Glutamatergic neuron (in vitro differentiated cells): Measurements from ENCODE around the gene PLEKHM2. TPM values are rescaled to one million over a fixed set of nuclear protein-coding genes. Genes with fewer than 3 reads are reported as not detected.

Experiments used
- DNase-seq: peaks from one replicate; pipeline ENCODE4 v3.0.0; 2022
- H3K27ac Mint-ChIP-seq: one replicate; pipeline ENCODE4 v1.8.0; 2020; ENCODE audit warnings: mild to moderate bottlenecking, mixed read lengths, inconsistent platforms; ENCODE audit not compliant: unreplicated experiment
- H3K27me3 Mint-ChIP-seq: one replicate; pipeline ENCODE4 v1.8.0; 2020; ENCODE audit warnings: mild to moderate bottlenecking, moderate library complexity, mixed read lengths, inconsistent platforms; ENCODE audit not compliant: unreplicated experiment
- H3K36me3 Mint-ChIP-seq: one replicate; pipeline ENCODE4 v1.8.0; 2020; ENCODE audit warnings: mild to moderate bottlenecking, mixed read lengths, inconsistent platforms; ENCODE audit not compliant: unreplicated experiment
- H3K4me1 Mint-ChIP-seq: one replicate; pipeline ENCODE4 v1.8.0; 2020; ENCODE audit warnings: mild to moderate bottlenecking, low read depth, mixed read lengths, inconsistent platforms; ENCODE audit not compliant: unreplicated experiment
- H3K4me3 Mint-ChIP-seq: one replicate; pipeline ENCODE4 v1.8.0; 2020; ENCODE audit warnings: mild to moderate bottlenecking, mixed read lengths, inconsistent platforms; ENCODE audit not compliant: unreplicated experiment
- H3K9me3 Mint-ChIP-seq: one replicate; pipeline ENCODE4 v1.8.0; 2020; ENCODE audit warnings: mild to moderate bottlenecking, moderate library complexity, mixed read lengths, inconsistent platforms; ENCODE audit not compliant: unreplicated experiment
- CTCF ChIP-seq: fragments of 200-600 bp; sonication (generic); IDR thresholded peaks from one replicate; pipeline ENCODE4 v1.5.0; 2021; ENCODE audit not compliant: partially characterized antibody, unreplicated experiment
- total RNA-seq: library from RNA; stranded (reverse); fragmentation: NEBNext Ultra II Directional; extraction: Animal tissue kit (Norgen Biotek cat#: 25700); gene quantifications from one replicate; pipeline ENCODE4 v1.2.1, GENCODE V29; 2021; ENCODE audit not compliant: unreplicated experiment

Gene PLEKHM2
- total RNA-seq, 1 donor from 2014 or later = 66.9 TPM

GRCh38 chr1:15712168-15712567 is 28.0 kb downstream of the PLEKHM2 start:
- H3K36me3 Mint-ChIP-seq = no peaks in the 10 kb centered on the region
- H3K27ac Mint-ChIP-seq = peak overlapping the region; percentile 57
- H3K4me3 Mint-ChIP-seq = no peak overlapping the region
- DNase-seq = no peak
- H3K27me3 Mint-ChIP-seq = peaks cover 10% of the 10 kb centered on the region
- H3K4me1 Mint-ChIP-seq = peaks cover 9% of the 10 kb centered on the region
- TF ChIP-seq CTCF = no peak
- H3K9me3 Mint-ChIP-seq = peaks cover 4% of the 10 kb centered on the region

- peaks cover 9% of the 10 kb centered on the region for H3K4me1 Mint-ChIP-seq
- H3K4me3 Mint-ChIP-seq = peak overlapping the region; percentile 55
- no peak for TF ChIP-seq CTCF
- DNase-seq = no peak
- peaks cover 10% of the 10 kb centered on the region for H3K27me3 Mint-ChIP-seq
- H3K27ac Mint-ChIP-seq = peak overlapping the region; percentile 84
- no peaks in the 10 kb centered on the region for H3K36me3 Mint-ChIP-seq
- peaks cover 4% of the 10 kb centered on the region for H3K9me3 Mint-ChIP-seq
These were observed 30.5 kb downstream of the PLEKHM2 start for GRCh38 chr1:15714406-15715136.

GRCh38 chr1:15717418-15718125 is 33.5 kb downstream of the PLEKHM2 start:
- no peak for TF ChIP-seq CTCF
- no peak for DNase-seq
- Mint-ChIP-seq H3K27ac (no peak overlapping the region), H3K4me3 (no peak overlapping the region), H3K27me3 (peaks cover 10% of the 10 kb centered on the region), H3K4me1 (peaks cover 12% of the 10 kb centered on the region), H3K36me3 (no peaks in the 10 kb centered on the region), H3K9me3 (peaks cover 7% of the 10 kb centered on the region)

- Mint-ChIP-seq H3K27me3 (peaks cover 12% of the 10 kb centered on the region), H3K27ac (no peak overlapping the region), H3K36me3 (no peaks in the 10 kb centered on the region), H3K9me3 (peaks cover 11% of the 10 kb centered on the region), H3K4me1 (peaks cover 17% of the 10 kb centered on the region), H3K4me3 (no peak overlapping the region)
- TF ChIP-seq CTCF = no peak
- no peak for DNase-seq
These were observed 34.1 kb downstream of the PLEKHM2 start for GRCh38 chr1:15718199-15718601.
